Lower leg skin (tissue), 3 donors: Measurements from ENCODE around the gene WBP1.

ENCODE experiments used
- POLR2A ChIP-seq, 2 donors: fragments of 450-650 bp; IDR thresholded peaks; one replicate each; pipeline ENCODE4 v1.6.1; 2016 to 2017; ENCODE audit warnings: antibody characterized with exemption in 2 of 2, mild to moderate bottlenecking in 1 of 2, moderate library complexity in 1 of 2
- TF ChIP-seq, protein P1 (sequence below), 3 donors: fragments of 450-650 bp; IDR thresholded peaks; one replicate each; pipeline ENCODE4 v1.5.1; 2016; ENCODE audit warnings: antibody characterized with exemption in 3 of 3, mild to moderate bottlenecking in 3 of 3, moderate library complexity in 2 of 3

- TF ChIP-seq, protein P1, sequence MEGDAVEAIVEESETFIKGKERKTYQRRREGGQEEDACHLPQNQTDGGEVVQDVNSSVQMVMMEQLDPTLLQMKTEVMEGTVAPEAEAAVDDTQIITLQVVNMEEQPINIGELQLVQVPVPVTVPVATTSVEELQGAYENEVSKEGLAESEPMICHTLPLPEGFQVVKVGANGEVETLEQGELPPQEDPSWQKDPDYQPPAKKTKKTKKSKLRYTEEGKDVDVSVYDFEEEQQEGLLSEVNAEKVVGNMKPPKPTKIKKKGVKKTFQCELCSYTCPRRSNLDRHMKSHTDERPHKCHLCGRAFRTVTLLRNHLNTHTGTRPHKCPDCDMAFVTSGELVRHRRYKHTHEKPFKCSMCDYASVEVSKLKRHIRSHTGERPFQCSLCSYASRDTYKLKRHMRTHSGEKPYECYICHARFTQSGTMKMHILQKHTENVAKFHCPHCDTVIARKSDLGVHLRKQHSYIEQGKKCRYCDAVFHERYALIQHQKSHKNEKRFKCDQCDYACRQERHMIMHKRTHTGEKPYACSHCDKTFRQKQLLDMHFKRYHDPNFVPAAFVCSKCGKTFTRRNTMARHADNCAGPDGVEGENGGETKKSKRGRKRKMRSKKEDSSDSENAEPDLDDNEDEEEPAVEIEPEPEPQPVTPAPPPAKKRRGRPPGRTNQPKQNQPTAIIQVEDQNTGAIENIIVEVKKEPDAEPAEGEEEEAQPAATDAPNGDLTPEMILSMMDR (IDR thresholded peaks at IDR 0.05) = no peak
- no peak for TF ChIP-seq POLR2A (IDR thresholded peaks at IDR 0.05)
Observed at GRCh38 chr2:74472086-74472944, 14.1 kb downstream of the WBP1 start, which contains the start of gene MRPL53.
